ENCODE results near the gene CRLF1.
A peak's percentile ranks its signal among the peaks of the same experiment; 100 is the strongest.

CRLF1 gene

DNA sequence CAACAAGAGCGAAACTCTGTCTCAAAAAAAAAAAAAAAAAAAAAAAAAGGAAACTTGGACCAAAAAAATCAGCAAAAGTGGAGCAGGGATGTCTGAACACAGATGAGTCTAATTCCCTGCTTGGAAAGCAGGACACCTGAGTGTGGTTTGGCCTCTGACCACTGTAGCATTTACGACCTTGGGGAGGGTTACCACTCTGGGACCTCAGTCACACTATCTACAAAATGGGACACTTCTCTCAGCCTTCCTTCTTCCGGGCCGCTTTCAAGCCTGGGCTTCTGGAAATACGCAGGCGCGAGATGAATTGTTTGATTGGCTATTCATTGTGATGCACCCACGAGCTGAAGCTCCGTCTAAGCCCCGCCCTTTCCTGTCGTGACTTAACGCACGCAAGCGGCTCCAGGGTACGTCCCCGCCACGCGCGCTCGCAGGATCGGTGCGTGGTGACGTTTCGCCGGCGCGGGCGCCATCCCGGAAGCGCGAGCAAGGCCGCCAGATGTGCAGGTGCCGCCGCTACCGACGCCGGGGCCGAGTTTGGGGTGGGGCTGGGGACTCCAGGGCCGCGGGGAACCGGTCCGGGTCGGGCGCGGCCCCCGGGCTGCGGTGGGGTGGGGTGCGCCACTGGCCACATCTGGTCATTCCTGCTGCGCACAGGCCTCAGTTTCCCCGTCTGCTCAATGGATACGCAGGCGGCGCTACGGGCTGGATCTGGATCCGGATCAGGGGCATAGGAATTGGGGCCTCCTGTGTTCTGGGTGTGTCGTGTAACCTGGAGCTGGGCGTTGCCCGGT is 49.0 kb downstream of the CRLF1 start, which contains the start of gene KXD1:
Gene KXD1, plus strand, starts transcription at position 460 of the 791 bp plus-strand sequence. CDS start 4,187 bp downstream, outside the sequence.
- peak; percentile 100 for DNase-seq
- peaks cover 15% of the 10 kb centered on the region for H3F3A ChIP-seq (ENCODE audit: insufficient read depth, low read length)
- TF ChIP-seq EZH2 (optimal IDR thresholded peaks at IDR 0.05; ENCODE audit: low read depth, low read length): no peak
- TF ChIP-seq EZH2phosphoT487 (IDR thresholded peaks at IDR 0.05; ENCODE audit: low read length): no peak
- TF ChIP-seq, protein P1, sequence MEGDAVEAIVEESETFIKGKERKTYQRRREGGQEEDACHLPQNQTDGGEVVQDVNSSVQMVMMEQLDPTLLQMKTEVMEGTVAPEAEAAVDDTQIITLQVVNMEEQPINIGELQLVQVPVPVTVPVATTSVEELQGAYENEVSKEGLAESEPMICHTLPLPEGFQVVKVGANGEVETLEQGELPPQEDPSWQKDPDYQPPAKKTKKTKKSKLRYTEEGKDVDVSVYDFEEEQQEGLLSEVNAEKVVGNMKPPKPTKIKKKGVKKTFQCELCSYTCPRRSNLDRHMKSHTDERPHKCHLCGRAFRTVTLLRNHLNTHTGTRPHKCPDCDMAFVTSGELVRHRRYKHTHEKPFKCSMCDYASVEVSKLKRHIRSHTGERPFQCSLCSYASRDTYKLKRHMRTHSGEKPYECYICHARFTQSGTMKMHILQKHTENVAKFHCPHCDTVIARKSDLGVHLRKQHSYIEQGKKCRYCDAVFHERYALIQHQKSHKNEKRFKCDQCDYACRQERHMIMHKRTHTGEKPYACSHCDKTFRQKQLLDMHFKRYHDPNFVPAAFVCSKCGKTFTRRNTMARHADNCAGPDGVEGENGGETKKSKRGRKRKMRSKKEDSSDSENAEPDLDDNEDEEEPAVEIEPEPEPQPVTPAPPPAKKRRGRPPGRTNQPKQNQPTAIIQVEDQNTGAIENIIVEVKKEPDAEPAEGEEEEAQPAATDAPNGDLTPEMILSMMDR (IDR thresholded peaks at IDR 0.05; ENCODE audit: low read length): no peak
- peak within 1 kb of the TSS; percentile 77 for H2AFZ ChIP-seq (ENCODE audit: low read length)
- 0 out of 2 replicates have a peak, but pooled peaks cover 3% of the 10 kb centered on the region for H3K4me1 ChIP-seq (ENCODE audit: low read length)
- no peaks in the 10 kb centered on the region for H4K20me1 ChIP-seq (ENCODE audit: insufficient read depth, low read length)
- peak within 1 kb of the TSS; percentile 99 for H3K4me3 ChIP-seq (ENCODE audit: low read length)
- H3K27ac ChIP-seq (ENCODE audit: low read length): peak within 1 kb of the TSS; percentile 59
- H3K27me3 ChIP-seq (replicated peaks; ENCODE audit: insufficient read depth, low read length): no peaks in the 10 kb centered on the region
- H3K79me2 ChIP-seq (ENCODE audit: low read length): peaks cover 31% of the 10 kb centered on the region
- H3K9me2 ChIP-seq (replicated peaks; ENCODE audit: insufficient read depth, low read length): no peaks in the 10 kb centered on the region
- no peaks in the 10 kb centered on the region for H3K9me3 ChIP-seq (replicated peaks; ENCODE audit: insufficient read depth, low read length)
- H3K9ac ChIP-seq (ENCODE audit: low read length): peak within 1 kb of the TSS; percentile 96
- H3K4me2 ChIP-seq (ENCODE audit: low read depth, low read length): peak within 1 kb of the TSS; percentile 60
- no peaks in the 10 kb centered on the region for H3K36me3 ChIP-seq (replicated peaks; ENCODE audit: insufficient read depth, low read length)

DNA sequence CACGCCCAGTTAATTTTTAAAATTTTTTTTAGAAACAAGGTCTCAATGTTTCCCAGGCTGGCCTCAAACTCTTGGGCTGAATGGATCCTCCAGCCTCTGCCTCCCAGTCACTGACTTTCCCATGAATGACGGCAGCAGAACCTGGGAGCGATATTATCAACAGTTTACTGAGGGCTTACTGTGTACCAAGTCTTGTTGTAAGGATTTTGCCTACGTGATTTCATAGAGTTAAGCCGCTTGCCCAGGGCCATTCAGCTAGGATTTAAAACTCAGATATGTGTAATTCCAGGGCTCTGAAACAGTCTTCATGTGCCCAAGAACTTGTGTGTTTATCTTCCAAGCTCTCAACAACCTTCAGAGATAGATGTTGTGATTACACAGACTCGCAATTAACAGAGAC is 55.0 kb downstream of the CRLF1 start:
- H4K20me1 ChIP-seq (ENCODE audit: insufficient read depth, low read length): no peaks in the 10 kb centered on the region
- no peaks in the 10 kb centered on the region for H3K27me3 ChIP-seq (replicated peaks; ENCODE audit: insufficient read depth, low read length)
- no peak overlapping the region for H3K27ac ChIP-seq (ENCODE audit: low read length)
- H3K9me2 ChIP-seq (replicated peaks; ENCODE audit: insufficient read depth, low read length): no peaks in the 10 kb centered on the region
- H3K36me3 ChIP-seq (replicated peaks; ENCODE audit: insufficient read depth, low read length): no peaks in the 10 kb centered on the region
- H3F3A ChIP-seq (ENCODE audit: insufficient read depth, low read length): no peaks in the 10 kb centered on the region
- DNase-seq: no peak
- no peaks in the 10 kb centered on the region for H3K9me3 ChIP-seq (replicated peaks; ENCODE audit: insufficient read depth, low read length)
- H2AFZ ChIP-seq (ENCODE audit: low read length): no peak overlapping the region
- H3K9ac ChIP-seq (ENCODE audit: low read length): no peak overlapping the region
- no peaks in the 10 kb centered on the region for H3K4me1 ChIP-seq (ENCODE audit: low read length)
- TF ChIP-seq, protein P1 (IDR thresholded peaks at IDR 0.05; ENCODE audit: low read length): no peak
- TF ChIP-seq EZH2phosphoT487 (IDR thresholded peaks at IDR 0.05; ENCODE audit: low read length): no peak
- no peak for TF ChIP-seq EZH2 (optimal IDR thresholded peaks at IDR 0.05; ENCODE audit: low read depth, low read length)
- H3K4me3 ChIP-seq (ENCODE audit: low read length): no peak overlapping the region
- no peaks in the 10 kb centered on the region for H3K79me2 ChIP-seq (ENCODE audit: low read length)
- no peak overlapping the region for H3K4me2 ChIP-seq (ENCODE audit: low read depth, low read length)

DNA sequence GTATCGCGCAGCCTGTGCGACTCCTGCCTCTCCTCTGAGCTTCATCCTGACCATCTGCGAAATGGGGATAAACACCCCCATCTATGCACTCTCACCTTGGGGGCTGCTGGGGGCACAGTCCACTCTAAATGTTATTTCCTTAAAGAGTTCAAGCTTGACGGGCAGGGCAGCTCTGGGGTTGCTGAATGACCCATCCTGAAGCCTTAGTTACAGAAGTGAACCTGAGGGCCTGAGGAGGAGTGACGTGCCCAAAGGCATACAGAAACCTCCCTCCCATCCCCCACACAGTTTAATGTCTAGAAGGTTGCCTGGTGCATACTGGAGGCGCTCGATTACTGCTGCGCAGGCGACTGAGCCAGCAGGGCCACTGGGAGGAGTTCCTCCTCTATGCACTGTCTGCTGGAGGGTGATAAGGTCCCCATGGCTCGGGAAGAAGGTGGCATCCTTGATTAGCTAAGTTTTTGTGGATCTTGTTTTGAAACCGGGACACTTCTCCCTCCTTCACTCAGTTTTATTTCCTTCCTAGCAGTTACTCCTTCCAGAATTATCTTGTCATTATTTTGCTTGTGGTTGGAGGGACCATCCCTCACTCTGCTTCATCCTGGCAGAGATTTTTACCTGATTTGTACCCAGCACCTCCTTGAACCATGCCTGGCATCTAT is 62.7 kb downstream of the CRLF1 start:
- H3K27me3 ChIP-seq (replicated peaks; ENCODE audit: insufficient read depth, low read length): no peaks in the 10 kb centered on the region
- no peaks in the 10 kb centered on the region for H3F3A ChIP-seq (ENCODE audit: insufficient read depth, low read length)
- H3K4me1 ChIP-seq (ENCODE audit: low read length): peaks cover 7% of the 10 kb centered on the region
- H3K9me3 ChIP-seq (replicated peaks; ENCODE audit: insufficient read depth, low read length): no peaks in the 10 kb centered on the region
- H3K79me2 ChIP-seq (ENCODE audit: low read length): peaks cover 8% of the 10 kb centered on the region; the same call in 1 of the 2 replicates
- DNase-seq: peak; percentile 94
- peak overlapping the region; percentile 91 for H2AFZ ChIP-seq (ENCODE audit: low read length)
- H3K4me3 ChIP-seq (ENCODE audit: low read length): peak overlapping the region; percentile 66
- peak overlapping the region; percentile 85 for H3K4me2 ChIP-seq (ENCODE audit: low read depth, low read length)
- H4K20me1 ChIP-seq (ENCODE audit: insufficient read depth, low read length): no peaks in the 10 kb centered on the region
- H3K9ac ChIP-seq (ENCODE audit: low read length): peak overlapping the region; percentile 74
- no peaks in the 10 kb centered on the region for H3K36me3 ChIP-seq (replicated peaks; ENCODE audit: insufficient read depth, low read length)
- H3K9me2 ChIP-seq (replicated peaks; ENCODE audit: insufficient read depth, low read length): no peaks in the 10 kb centered on the region
- TF ChIP-seq EZH2 (optimal IDR thresholded peaks at IDR 0.05; ENCODE audit: low read depth, low read length) (no peak), EZH2phosphoT487 (IDR thresholded peaks at IDR 0.05; ENCODE audit: low read length) (no peak)
- TF ChIP-seq, protein P1 (IDR thresholded peaks at IDR 0.05; ENCODE audit: low read length): peak; percentile 41; the same call in 1 of the 2 replicates
- peak overlapping the region; percentile 61; the same call in 1 of the 2 replicates for H3K27ac ChIP-seq (ENCODE audit: low read length)
